ENCODE measurements around the gene RHOU.

DNA sequence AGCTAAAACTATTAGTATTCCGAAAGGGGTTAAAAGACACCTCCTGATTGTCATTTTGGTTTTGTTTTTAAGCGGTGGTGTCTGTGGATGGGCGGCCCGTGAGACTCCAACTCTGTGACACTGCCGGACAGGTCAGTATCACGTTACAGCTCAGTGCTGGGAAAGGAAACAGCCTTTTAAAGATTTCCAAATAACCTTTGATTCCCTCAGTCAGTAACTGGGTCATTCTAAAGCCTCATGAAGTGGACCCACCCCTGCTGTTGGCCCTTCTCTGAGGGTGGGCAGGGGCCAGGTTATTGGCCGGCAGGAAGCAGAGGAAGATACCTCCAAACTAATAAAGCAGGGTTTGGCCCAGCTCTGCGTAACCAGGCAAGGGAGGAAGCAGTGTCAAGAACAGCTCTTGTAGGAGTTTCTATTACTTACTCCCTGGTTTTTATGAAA, 2.3 kb downstream of the RHOU start:
- TF ChIP-seq, protein P1, sequence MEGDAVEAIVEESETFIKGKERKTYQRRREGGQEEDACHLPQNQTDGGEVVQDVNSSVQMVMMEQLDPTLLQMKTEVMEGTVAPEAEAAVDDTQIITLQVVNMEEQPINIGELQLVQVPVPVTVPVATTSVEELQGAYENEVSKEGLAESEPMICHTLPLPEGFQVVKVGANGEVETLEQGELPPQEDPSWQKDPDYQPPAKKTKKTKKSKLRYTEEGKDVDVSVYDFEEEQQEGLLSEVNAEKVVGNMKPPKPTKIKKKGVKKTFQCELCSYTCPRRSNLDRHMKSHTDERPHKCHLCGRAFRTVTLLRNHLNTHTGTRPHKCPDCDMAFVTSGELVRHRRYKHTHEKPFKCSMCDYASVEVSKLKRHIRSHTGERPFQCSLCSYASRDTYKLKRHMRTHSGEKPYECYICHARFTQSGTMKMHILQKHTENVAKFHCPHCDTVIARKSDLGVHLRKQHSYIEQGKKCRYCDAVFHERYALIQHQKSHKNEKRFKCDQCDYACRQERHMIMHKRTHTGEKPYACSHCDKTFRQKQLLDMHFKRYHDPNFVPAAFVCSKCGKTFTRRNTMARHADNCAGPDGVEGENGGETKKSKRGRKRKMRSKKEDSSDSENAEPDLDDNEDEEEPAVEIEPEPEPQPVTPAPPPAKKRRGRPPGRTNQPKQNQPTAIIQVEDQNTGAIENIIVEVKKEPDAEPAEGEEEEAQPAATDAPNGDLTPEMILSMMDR (IDR thresholded peaks at IDR 0.05) = no peak
- TF ChIP-seq, protein P2, sequence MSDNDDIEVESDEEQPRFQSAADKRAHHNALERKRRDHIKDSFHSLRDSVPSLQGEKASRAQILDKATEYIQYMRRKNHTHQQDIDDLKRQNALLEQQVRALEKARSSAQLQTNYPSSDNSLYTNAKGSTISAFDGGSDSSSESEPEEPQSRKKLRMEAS (IDR thresholded peaks at IDR 0.05) = no peak
- TF ChIP-seq EP300 (IDR thresholded peaks at IDR 0.05) = no peak

All from A549 (cell line).